Measurements from ENCODE around the gene TAF1D.
A peak's percentile ranks its signal among the peaks of the same experiment; 100 is the strongest.
"Not testable (repeated sequence)": the region's sequence is repeated elsewhere in the genome, so short reads cannot be mapped to it uniquely, and the experiment has no call there.

The TAF1D gene

GRCh38 chr11:93775289-93775688 lies 34.0 kb upstream of the TAF1D start:
- TF ChIP-seq POLR2A (IDR thresholded peaks at IDR 0.05; ENCODE audit: extremely low read depth, insufficient read length) (no peak), CTCF (IDR thresholded peaks at IDR 0.05; ENCODE audit: low read depth, low read length) (peak; percentile 43)
- no peak overlapping the region for H3K4me3 ChIP-seq (ENCODE audit: low read depth, low read length)
- DNase-seq (ENCODE audit: low read depth), result peak; percentile 43

- H3K4me3 ChIP-seq (ENCODE audit: low read depth, low read length), result not testable (repeated sequence)
- peak; percentile 48 for DNase-seq (ENCODE audit: low read depth)
Measured at GRCh38 chr11:93774560-93774959, 33.3 kb upstream of the TAF1D start.

GRCh38 chr11:93773601-93774200 lies 32.4 kb upstream of the TAF1D start:
- no peak for DNase-seq (ENCODE audit: low read depth)
- TF ChIP-seq MYC (IDR thresholded peaks at IDR 0.05; ENCODE audit: low read depth, low read length), result no peak
- no peak for TF ChIP-seq CTCF (IDR thresholded peaks at IDR 0.05; ENCODE audit: low read depth, low read length)
- no peak for TF ChIP-seq MAX (IDR thresholded peaks at IDR 0.05; ENCODE audit: low read depth, low read length)
- no peak overlapping the region for H3K4me3 ChIP-seq (ENCODE audit: low read depth, low read length)

DNA sequence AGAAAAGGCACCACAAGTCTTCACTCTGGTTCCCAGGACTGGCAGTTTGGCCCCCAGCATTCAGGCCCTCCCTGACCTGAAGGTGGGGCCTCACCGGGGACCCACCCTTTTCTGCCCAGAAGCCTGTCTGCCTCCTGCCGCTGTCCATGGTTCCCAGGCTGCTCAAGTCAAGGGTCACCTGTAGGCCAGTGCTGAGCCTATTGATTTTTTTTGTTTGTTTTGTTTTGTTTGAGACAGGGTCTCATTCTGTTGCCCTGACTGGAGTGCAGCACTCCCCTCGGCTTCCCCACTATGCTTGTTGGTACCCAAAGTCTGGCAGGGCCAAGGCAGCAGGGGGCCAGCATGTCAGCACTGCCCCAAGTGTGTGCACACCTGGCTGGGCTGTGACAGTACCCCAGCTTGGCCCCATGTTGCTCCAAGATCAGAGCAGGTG lies 31.8 kb upstream of the TAF1D start:
- DNase-seq (ENCODE audit: low read depth), result no peak
- no peak overlapping the region for H3K4me3 ChIP-seq (ENCODE audit: low read depth, low read length)
- TF ChIP-seq MYC (IDR thresholded peaks at IDR 0.05; ENCODE audit: low read depth, low read length) (no peak), CTCF (IDR thresholded peaks at IDR 0.05; ENCODE audit: low read depth, low read length) (no peak), POLR2A (IDR thresholded peaks at IDR 0.05; ENCODE audit: extremely low read depth, insufficient read length) (no peak), MAX (IDR thresholded peaks at IDR 0.05; ENCODE audit: low read depth, low read length) (no peak)

DNA sequence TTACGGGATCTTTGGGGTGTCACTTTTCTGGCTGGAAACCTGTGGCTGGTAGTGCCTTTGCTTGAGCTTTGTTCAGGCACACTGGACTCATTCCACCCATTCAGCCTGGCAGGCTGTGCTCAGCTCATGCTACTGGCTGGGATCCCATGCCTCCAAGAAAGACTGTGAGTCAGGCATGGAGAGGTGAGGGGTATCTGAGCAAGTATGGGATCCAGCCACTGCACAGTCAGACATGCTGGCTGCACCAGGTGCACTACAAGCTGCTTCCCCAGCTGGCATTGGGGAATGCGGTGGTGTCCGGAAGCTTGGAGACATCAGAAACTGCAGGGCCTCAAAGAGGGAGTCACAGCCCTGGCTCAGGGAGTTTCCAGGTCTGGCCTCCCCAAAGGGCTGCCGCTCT lies 30.8 kb upstream of the TAF1D start:
- no peak for DNase-seq (ENCODE audit: low read depth)
- TF ChIP-seq POLR2A (IDR thresholded peaks at IDR 0.05; ENCODE audit: extremely low read depth, insufficient read length), result no peak

GRCh38 chr11:93770160-93770559 lies 28.9 kb upstream of the TAF1D start:
- no peak for TF ChIP-seq MYC (IDR thresholded peaks at IDR 0.05; ENCODE audit: low read depth, low read length)
- TF ChIP-seq POLR2A (IDR thresholded peaks at IDR 0.05; ENCODE audit: extremely low read depth, insufficient read length), result no peak
- no peak for TF ChIP-seq CTCF (IDR thresholded peaks at IDR 0.05; ENCODE audit: low read depth, low read length)
- no peak for TF ChIP-seq MAX (IDR thresholded peaks at IDR 0.05; ENCODE audit: low read depth, low read length)
- DNase-seq (ENCODE audit: low read depth), result no peak
- H3K4me3 ChIP-seq (ENCODE audit: low read depth, low read length), result no peak overlapping the region

More for the DNA sequence above, 30.8 kb upstream of the TAF1D start:
- H3K4me3 ChIP-seq (ENCODE audit: low read depth, low read length), result no peak overlapping the region

DNA sequence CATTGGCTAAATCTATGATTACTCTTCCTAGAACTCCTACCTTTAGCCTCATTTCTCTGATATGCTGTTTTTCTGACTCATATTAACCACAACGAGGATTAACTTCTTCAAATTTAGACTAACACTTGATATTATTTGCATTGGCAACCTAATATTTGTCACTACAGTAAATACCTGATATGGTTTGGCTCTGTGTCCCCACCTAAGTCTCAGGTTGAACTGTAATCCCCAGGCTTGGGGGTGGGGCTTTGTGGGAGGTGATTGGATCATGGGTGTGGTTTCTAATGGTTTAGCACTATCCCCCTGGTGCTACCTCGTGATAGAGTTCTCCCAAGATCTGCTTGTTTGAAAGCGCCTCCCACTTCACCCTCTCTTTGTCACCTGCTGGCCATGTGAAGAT lies 25.7 kb upstream of the TAF1D start:
- TF ChIP-seq MYC (IDR thresholded peaks at IDR 0.05; ENCODE audit: low read depth, low read length) (no peak), MAX (IDR thresholded peaks at IDR 0.05; ENCODE audit: low read depth, low read length) (no peak), POLR2A (IDR thresholded peaks at IDR 0.05; ENCODE audit: extremely low read depth, insufficient read length) (no peak), CTCF (IDR thresholded peaks at IDR 0.05; ENCODE audit: low read depth, low read length) (no peak)
- no peak overlapping the region for H3K4me3 ChIP-seq (ENCODE audit: low read depth, low read length)
- no peak for DNase-seq (ENCODE audit: low read depth)
